Fibroblast of lung (primary cell): Measurements from ENCODE around the gene BAIAP2. TPM values are rescaled to one million over a fixed set of nuclear protein-coding genes. Genes with fewer than 3 reads are reported as not detected.
A peak's percentile ranks its signal among the peaks of the same experiment; 100 is the strongest.

Source experiments
- DNase-seq, 2 donors: peaks; one replicate each; pipeline versions ENCODE4 v3.0.0 to v3.0.0-alpha.2; 2010; ENCODE audit warnings: low read depth in 2 of 2
- H2AFZ ChIP-seq: 2 replicates; pipeline ENCODE4 v1.5.1; 2012; ENCODE audit warnings: low read length, control low read depth, inconsistent platforms
- H3K27ac ChIP-seq: 2 replicates; pipeline ENCODE4 v1.5.1; 2011; ENCODE audit warnings: low read length, control low read depth; ENCODE audit not compliant: insufficient read depth
- H3K27me3 ChIP-seq: 2 replicates; pipeline ENCODE4 v1.5.1; 2011; ENCODE audit warnings: mild to moderate bottlenecking, low read length; ENCODE audit not compliant: control insufficient read depth, insufficient read depth
- H3K36me3 ChIP-seq: 2 replicates; pipeline ENCODE4 v1.5.1; 2011; ENCODE audit warnings: low read length; ENCODE audit not compliant: control insufficient read depth, insufficient read depth
- H3K4me1 ChIP-seq: 2 replicates; pipeline ENCODE4 v1.5.1; 2011; ENCODE audit warnings: low read length; ENCODE audit not compliant: control insufficient read depth, insufficient read depth; ENCODE audit errors: extremely low read depth
- H3K4me2 ChIP-seq: 2 replicates; pipeline ENCODE4 v1.5.1; 2011; ENCODE audit warnings: low read length, control low read depth; ENCODE audit not compliant: insufficient read depth; ENCODE audit errors: extremely low read depth
- H3K4me3 ChIP-seq, 4 experiments: fragments of 200-600 bp in 1 of 4; sonication (generic) in 1 of 4; replicated peaks in 1 of 4; 2 replicates each; pipeline ENCODE4 v1.5.1; 2011 to 2016; ENCODE audit warnings: low read length in 4 of 4, low read depth in 3 of 4, mild to moderate bottlenecking in 3 of 4, control low read depth in 2 of 4, inconsistent platforms in 1 of 4, mixed read lengths in 1 of 4; ENCODE audit not compliant: insufficient read depth in 1 of 4; ENCODE audit errors: control extremely low read depth in 1 of 4
- H3K79me2 ChIP-seq: 2 replicates; pipeline ENCODE4 v1.5.1; 2012; ENCODE audit warnings: mild to moderate bottlenecking, low read length, inconsistent platforms; ENCODE audit not compliant: control insufficient read depth, insufficient read depth
- H3K9ac ChIP-seq: 2 replicates; pipeline ENCODE4 v1.5.1; 2011; ENCODE audit warnings: mild to moderate bottlenecking, low read length, control low read depth; ENCODE audit not compliant: insufficient read depth
- H3K9me3 ChIP-seq: 2 replicates; pipeline ENCODE4 v1.5.1; 2012; ENCODE audit warnings: low read depth, low read length; ENCODE audit not compliant: control insufficient read depth, insufficient read depth
- H4K20me1 ChIP-seq: 2 replicates; pipeline ENCODE4 v1.5.1; 2011; ENCODE audit warnings: low read length; ENCODE audit not compliant: control insufficient read depth, insufficient read depth; ENCODE audit errors: extremely low read depth
- EZH2 ChIP-seq: IDR thresholded peaks from 2 replicates; pipeline ENCODE4 v1.5.1; 2012; ENCODE audit warnings: low read length, control low read depth, mild to moderate bottlenecking; ENCODE audit errors: missing control alignments
- polyA plus RNA-seq, 2 donors: library from polyadenylated mRNA; depleted of rRNA in 1 of 2; stranded (reverse) in 1 of 2; unstranded in 1 of 2; fragments of >200 nt; gene quantifications; 2 replicates each; pipeline ENCODE4 v1.2.1, GENCODE V29; 2011 to 2012; ENCODE audit warnings: missing spikeins in 1 of 2
- total RNA-seq: library from RNA; depleted of rRNA; stranded (reverse); fragments of >200 nt; gene quantifications from 2 replicates; pipeline ENCODE4 v1.2.1, GENCODE V29; 2014
- TF ChIP-seq, protein P1 (sequence below), 2 donors: IDR thresholded peaks in 1 of 2; conservative IDR thresholded peaks in 1 of 2; 1 replicate in 1 of 2; 2 replicates in 1 of 2; pipeline ENCODE4 v1.5.1; 2011 to 2012; ENCODE audit warnings: low read length in 2 of 2, control low read depth in 1 of 2, inconsistent platforms in 1 of 2, low read depth in 1 of 2, mild to moderate bottlenecking in 1 of 2

BAIAP2 gene
- total and polyA plus RNA-seq, 2 donors (not counting 1 experiment from before 2014, with no cell fraction given): 6.0 to 13.4 TPM

DNA sequence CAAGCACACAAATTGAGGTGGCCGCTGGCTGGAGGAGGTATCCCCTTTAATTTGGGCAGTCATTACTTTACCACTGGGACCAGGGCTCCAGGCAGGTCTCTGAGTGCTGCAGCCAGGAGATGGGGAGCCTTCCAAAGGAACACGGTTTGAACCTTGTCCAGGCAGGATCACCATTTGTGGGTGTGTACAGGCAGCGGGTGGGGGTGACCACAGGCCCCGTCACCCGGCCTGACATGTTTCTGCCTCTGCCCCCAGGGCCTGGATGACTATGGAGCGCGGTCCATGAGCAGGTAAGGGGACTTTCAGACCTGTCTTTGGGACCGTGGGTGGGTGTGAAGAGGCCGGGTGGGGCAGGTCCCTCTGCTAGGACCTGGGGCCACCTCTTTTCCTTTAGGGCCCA lies 73.3 kb downstream of the BAIAP2 start:
- TF ChIP-seq, protein P1, sequence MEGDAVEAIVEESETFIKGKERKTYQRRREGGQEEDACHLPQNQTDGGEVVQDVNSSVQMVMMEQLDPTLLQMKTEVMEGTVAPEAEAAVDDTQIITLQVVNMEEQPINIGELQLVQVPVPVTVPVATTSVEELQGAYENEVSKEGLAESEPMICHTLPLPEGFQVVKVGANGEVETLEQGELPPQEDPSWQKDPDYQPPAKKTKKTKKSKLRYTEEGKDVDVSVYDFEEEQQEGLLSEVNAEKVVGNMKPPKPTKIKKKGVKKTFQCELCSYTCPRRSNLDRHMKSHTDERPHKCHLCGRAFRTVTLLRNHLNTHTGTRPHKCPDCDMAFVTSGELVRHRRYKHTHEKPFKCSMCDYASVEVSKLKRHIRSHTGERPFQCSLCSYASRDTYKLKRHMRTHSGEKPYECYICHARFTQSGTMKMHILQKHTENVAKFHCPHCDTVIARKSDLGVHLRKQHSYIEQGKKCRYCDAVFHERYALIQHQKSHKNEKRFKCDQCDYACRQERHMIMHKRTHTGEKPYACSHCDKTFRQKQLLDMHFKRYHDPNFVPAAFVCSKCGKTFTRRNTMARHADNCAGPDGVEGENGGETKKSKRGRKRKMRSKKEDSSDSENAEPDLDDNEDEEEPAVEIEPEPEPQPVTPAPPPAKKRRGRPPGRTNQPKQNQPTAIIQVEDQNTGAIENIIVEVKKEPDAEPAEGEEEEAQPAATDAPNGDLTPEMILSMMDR (conservative IDR thresholded peaks at IDR 0.05 in 1 of 2, IDR thresholded peaks at IDR 0.05 in 1 of 2; ENCODE audit: low read depth in 1 of 2, low read length in 2 of 2): no peak
- no peak for TF ChIP-seq EZH2
- Histone ChIP-seq H3K9me3 (no peaks in the 10 kb centered on the region), H4K20me1 (no peaks in the 10 kb centered on the region), H3K27ac (no peak overlapping the region), H2AFZ (no peak overlapping the region), H3K9ac (no peak overlapping the region), H3K4me3 (no peak overlapping the region), H3K4me2 (no peak overlapping the region), H3K36me3 (no peaks in the 10 kb centered on the region), H3K27me3 (no peaks in the 10 kb centered on the region), H3K4me1 (no peaks in the 10 kb centered on the region), H3K79me2 (no peaks in the 10 kb centered on the region)
- DNase-seq: no peak

DNA sequence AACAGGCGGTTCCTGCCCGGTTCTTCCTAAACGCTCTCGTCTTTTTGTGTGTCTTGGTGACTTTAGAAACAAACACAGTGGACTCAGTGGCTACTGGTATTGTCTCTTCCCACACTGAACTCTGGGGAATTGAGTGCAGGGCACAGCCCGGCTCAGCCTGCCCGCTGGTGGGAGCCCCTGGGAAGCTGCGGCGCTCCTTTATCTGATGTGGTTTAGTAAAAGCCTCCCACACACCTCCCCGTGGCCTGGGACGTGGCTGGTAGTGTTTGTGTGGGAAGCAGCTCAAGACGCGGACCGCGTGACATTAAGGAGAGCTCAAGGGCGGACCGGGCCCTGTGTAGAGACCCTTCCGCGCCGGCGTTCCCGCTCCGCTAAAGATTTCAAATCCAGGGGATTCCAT lies 75.0 kb downstream of the BAIAP2 start:
- no peaks in the 10 kb centered on the region for H3K79me2 ChIP-seq
- no peak overlapping the region for H2AFZ ChIP-seq
- H3K4me2 ChIP-seq: no peak overlapping the region
- no peaks in the 10 kb centered on the region for H3K4me1 ChIP-seq
- H3K9ac ChIP-seq: no peak overlapping the region
- DNase-seq: peak in 1 of 2 donors; percentile 28
- H4K20me1 ChIP-seq: no peaks in the 10 kb centered on the region
- H3K27ac ChIP-seq: no peak overlapping the region
- TF ChIP-seq, protein P1 (conservative IDR thresholded peaks at IDR 0.05 in 1 of 2, IDR thresholded peaks at IDR 0.05 in 1 of 2; ENCODE audit: low read depth in 1 of 2, low read length in 2 of 2): no peak
- no peak for TF ChIP-seq EZH2
- no peaks in the 10 kb centered on the region for H3K27me3 ChIP-seq
- H3K9me3 ChIP-seq: no peaks in the 10 kb centered on the region
- no peak overlapping the region for H3K4me3 ChIP-seq
- no peaks in the 10 kb centered on the region for H3K36me3 ChIP-seq

DNA sequence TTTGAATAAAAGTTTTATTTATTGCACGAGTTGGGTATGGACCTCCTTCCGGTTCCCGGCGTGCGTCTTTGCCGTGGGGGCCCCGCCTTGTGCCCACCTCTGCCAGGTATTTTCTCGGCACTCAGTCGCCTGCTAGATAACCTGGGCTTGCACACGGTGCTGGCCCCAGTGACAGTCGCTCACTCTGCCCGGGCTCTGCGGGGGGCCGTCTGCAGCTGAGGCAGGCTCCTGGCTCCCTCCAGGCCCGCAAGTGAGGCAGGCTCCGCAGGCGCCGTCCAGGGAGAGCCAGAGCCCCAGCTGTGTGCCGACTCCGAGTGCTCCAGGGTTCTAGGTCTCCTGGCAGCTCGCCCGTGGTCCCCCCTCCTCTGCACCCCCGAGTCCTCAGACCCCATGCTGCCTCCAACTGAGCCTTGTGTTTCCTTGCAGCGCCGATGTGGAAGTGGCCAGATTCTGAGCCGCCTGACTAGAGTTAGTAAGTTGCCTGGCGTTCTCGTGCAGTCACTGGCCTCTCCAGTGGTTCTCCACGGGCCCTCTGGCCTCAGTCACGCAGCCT lies 75.6 kb downstream of the BAIAP2 start:
- Histone ChIP-seq H3K4me3 (no peak overlapping the region), H4K20me1 (no peaks in the 10 kb centered on the region), H3K9me3 (no peaks in the 10 kb centered on the region), H3K79me2 (no peaks in the 10 kb centered on the region), H3K27me3 (no peaks in the 10 kb centered on the region), H3K4me1 (no peaks in the 10 kb centered on the region), H3K4me2 (no peak overlapping the region), H3K27ac (no peak overlapping the region), H3K9ac (no peak overlapping the region), H3K36me3 (no peaks in the 10 kb centered on the region), H2AFZ (no peak overlapping the region)
- TF ChIP-seq EZH2: no peak
- TF ChIP-seq, protein P1 (conservative IDR thresholded peaks at IDR 0.05 in 1 of 2, IDR thresholded peaks at IDR 0.05 in 1 of 2; ENCODE audit: low read depth in 1 of 2, low read length in 2 of 2): no peak
- DNase-seq: no peak
